ENCODE measurements around the gene NRSN1.

DNA sequence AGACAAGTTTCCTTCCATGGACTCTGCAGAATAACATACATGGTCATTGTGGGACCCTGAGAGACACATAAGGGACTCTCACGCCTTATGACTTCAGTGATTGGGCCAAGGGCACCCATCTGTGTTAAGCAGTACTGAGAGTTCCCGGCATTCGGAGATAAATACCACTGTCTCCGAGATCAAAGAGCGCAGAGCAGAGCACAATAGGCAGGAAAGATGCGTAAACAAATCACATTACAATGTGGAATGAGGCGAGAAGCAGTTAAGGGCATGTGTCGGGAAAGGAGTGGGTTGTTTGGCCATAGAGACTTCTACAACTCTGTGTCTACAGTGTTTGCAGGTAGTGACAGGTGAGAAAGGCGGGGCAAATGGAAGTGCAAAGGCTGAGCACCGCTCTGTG lies 57.6 kb downstream of the NRSN1 start:
- TF ChIP-seq, protein P1, sequence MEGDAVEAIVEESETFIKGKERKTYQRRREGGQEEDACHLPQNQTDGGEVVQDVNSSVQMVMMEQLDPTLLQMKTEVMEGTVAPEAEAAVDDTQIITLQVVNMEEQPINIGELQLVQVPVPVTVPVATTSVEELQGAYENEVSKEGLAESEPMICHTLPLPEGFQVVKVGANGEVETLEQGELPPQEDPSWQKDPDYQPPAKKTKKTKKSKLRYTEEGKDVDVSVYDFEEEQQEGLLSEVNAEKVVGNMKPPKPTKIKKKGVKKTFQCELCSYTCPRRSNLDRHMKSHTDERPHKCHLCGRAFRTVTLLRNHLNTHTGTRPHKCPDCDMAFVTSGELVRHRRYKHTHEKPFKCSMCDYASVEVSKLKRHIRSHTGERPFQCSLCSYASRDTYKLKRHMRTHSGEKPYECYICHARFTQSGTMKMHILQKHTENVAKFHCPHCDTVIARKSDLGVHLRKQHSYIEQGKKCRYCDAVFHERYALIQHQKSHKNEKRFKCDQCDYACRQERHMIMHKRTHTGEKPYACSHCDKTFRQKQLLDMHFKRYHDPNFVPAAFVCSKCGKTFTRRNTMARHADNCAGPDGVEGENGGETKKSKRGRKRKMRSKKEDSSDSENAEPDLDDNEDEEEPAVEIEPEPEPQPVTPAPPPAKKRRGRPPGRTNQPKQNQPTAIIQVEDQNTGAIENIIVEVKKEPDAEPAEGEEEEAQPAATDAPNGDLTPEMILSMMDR (IDR thresholded peaks at IDR 0.05) = no peak
- no peak for TF ChIP-seq POLR2A (IDR thresholded peaks at IDR 0.05)

Data from Peyer's patch (tissue), 4 donors.